Measurements from ENCODE around the gene SLC6A2. TPM values are rescaled to one million over a fixed set of nuclear protein-coding genes. Genes with fewer than 3 reads are reported as not detected.

Gene SLC6A2
- total and polyA plus RNA-seq, 2 experiments from 2014 or later, result 1.3 to 3.4 TPM

DNA sequence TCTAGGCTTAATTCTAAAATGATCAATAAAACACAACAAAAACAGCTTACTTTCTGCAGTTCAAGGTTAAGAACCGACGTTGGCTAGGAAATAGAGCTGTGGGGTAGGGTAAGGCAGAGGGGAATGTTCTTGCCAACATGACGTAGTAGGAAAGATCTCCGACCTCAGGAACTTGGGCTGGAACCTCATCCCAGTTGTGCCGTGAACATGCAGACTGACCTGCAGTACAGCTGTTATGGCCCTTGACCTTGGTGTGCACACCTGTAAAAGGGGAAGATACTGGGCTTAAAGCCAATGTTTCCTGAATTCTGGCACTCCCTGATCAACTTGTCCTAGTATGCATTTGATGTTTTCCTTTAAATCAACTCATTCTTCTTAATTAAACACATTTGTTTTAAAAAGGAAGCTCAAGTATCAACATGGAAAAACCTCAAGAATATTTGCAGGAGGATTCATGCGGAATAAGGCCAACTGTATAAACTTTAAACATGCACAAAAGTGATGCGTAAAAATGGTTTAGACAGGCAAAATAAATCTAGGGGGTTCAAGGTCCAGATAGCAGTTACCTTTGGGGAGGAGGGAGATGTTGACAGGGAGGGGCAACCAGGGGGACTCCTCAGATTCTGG lies 14.2 kb upstream of the SLC6A2 start:
- TF ChIP-seq, protein P1, sequence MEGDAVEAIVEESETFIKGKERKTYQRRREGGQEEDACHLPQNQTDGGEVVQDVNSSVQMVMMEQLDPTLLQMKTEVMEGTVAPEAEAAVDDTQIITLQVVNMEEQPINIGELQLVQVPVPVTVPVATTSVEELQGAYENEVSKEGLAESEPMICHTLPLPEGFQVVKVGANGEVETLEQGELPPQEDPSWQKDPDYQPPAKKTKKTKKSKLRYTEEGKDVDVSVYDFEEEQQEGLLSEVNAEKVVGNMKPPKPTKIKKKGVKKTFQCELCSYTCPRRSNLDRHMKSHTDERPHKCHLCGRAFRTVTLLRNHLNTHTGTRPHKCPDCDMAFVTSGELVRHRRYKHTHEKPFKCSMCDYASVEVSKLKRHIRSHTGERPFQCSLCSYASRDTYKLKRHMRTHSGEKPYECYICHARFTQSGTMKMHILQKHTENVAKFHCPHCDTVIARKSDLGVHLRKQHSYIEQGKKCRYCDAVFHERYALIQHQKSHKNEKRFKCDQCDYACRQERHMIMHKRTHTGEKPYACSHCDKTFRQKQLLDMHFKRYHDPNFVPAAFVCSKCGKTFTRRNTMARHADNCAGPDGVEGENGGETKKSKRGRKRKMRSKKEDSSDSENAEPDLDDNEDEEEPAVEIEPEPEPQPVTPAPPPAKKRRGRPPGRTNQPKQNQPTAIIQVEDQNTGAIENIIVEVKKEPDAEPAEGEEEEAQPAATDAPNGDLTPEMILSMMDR (IDR thresholded peaks at IDR 0.05; ENCODE audit: low read depth, low read length), result no peak
- no peak overlapping the region for H3K4me3 ChIP-seq
- no peaks in the 10 kb centered on the region for H3K9me3 ChIP-seq (ENCODE audit: low read depth)
- no peak for DNase-seq (ENCODE audit: low read depth in 1 of 2, low spot score in 1 of 2)
- H3K27ac ChIP-seq, result no peak overlapping the region
- H3K36me3 ChIP-seq, result no peaks in the 10 kb centered on the region
- peaks cover 44% of the 10 kb centered on the region for H3K27me3 ChIP-seq
- peaks cover 5% of the 10 kb centered on the region for H3K4me1 ChIP-seq (ENCODE audit: low read depth)

DNA sequence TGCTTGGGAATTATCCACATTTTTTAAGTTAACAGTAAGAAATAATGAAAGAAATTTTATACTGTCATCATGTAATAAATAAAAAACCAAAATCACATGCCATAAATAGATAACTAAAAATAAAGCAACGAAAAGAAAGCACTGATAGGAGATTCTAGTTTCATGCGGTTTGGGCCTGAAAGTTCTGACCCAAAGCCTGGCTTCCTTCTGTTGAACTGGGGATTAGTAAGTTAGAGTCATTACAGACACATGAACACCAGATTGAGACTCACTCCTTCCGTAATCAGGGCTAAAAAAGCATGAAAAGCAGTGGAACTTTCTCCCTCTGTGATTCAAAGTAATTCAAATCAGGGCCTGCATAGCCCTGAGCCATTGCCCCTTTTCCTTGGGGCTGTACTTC lies 13.2 kb upstream of the SLC6A2 start:
- DNase-seq (ENCODE audit: low read depth in 1 of 2, low spot score in 1 of 2), result no peak

DNA sequence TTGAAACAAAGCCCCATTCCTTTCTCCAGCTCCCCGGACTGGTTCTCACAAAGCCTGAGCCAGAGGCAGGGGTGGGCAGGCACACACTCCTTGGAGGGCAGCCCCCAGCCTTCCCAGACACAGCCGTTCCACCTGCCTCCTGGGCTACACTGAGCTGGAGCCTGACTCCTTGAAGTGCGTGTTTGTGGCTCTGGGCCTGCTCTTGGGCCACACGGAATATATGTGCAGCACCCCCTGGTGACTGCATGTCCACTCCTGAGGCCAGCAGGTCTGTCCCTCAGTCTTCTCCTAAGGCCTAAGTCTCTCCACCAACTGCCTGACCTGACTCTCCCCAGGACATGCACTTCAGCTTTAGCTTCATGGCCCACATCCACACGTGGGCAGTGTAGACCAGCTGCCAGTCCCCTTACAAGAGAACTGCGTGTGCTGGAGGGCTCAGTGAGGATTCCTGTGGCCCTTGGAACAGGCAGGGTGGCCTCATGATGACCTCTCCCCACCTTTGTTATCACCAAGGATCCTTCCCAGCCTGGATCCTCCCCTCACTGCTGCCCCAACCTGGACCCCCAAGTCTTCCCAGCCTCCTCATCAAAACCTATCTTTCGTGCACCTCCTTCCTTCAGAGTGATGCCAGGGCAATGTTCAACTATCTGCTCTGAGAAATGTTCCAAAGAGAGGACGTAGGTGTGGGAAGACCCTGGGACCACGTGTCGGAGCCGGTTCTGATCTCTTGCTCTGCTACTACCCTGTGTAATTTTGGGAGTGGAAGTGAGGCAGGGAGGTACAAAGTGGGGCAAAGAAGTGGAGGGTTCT lies 12.4 kb upstream of the SLC6A2 start:
- H3K4me3 ChIP-seq, result no peak overlapping the region
- H3K9me3 ChIP-seq (ENCODE audit: low read depth), result no peaks in the 10 kb centered on the region
- peaks cover 58% of the 10 kb centered on the region for H3K27me3 ChIP-seq
- H3K27ac ChIP-seq, result no peak overlapping the region
- TF ChIP-seq, protein P1 (IDR thresholded peaks at IDR 0.05; ENCODE audit: low read depth, low read length), result no peak
- no peaks in the 10 kb centered on the region for H3K4me1 ChIP-seq (ENCODE audit: low read depth)
- DNase-seq (ENCODE audit: low read depth in 1 of 2, low spot score in 1 of 2), result peak; percentile 15 to 38
- no peaks in the 10 kb centered on the region for H3K36me3 ChIP-seq

More for the DNA sequence above, 13.2 kb upstream of the SLC6A2 start:
- Histone ChIP-seq H3K27ac (no peak overlapping the region), H3K4me1 (ENCODE audit: low read depth) (peaks cover under 1% of the 10 kb centered on the region), H3K9me3 (ENCODE audit: low read depth) (no peaks in the 10 kb centered on the region), H3K27me3 (peaks cover 51% of the 10 kb centered on the region), H3K36me3 (no peaks in the 10 kb centered on the region), H3K4me3 (no peak overlapping the region)
- TF ChIP-seq, protein P1 (IDR thresholded peaks at IDR 0.05; ENCODE audit: low read depth, low read length), result no peak

DNA sequence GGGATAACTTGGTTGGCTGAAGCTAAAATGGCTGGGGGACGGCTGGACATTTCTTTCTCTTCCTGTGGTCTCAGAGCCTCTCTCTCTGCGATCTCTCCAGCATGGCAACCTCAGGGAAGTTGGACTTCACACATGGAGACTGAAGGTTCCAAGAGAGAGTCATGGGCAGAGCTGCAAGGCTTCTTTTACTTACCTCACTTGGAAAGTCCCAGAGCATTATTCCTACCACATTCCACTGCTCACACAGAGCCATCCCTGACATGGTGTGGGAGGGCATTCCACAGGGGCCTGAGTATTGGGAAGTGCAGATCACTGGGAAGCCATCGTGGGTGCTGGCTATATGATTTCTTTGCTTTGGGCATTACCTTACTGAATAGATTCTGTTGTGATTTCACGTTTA lies 9.8 kb upstream of the SLC6A2 start:
- Histone ChIP-seq H3K36me3 (no peaks in the 10 kb centered on the region), H3K27me3 (peaks cover 61% of the 10 kb centered on the region), H3K9me3 (ENCODE audit: low read depth) (no peaks in the 10 kb centered on the region), H3K4me1 (ENCODE audit: low read depth) (no peaks in the 10 kb centered on the region), H3K27ac (no peak overlapping the region), H3K4me3 (no peak overlapping the region)
- TF ChIP-seq, protein P1 (IDR thresholded peaks at IDR 0.05; ENCODE audit: low read depth, low read length), result no peak
- no peak for DNase-seq (ENCODE audit: low read depth in 1 of 2, low spot score in 1 of 2)

DNA sequence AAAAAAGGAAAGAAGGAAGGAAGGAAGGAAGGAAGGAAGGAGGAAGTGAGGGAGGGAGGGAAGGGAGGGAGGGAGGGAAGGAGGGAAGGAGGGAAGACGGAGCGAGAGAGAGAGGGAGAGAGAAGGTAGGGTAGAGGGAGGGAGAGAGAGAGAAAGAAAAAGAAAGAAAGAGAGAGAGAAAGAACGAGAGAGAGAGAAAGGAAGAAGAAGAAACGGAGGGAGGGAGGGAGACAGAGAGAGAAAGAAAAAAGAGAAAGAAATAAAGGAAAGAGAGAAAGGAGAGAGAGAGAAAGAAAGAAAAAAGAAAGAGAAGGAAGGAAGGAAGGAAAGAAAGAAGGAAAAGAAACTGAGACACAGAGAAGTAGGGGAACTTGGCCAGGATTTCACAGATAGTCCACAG lies 8.4 kb upstream of the SLC6A2 start:
- Histone ChIP-seq H3K4me3 (no peak overlapping the region), H3K27ac (no peak overlapping the region), H3K36me3 (no peaks in the 10 kb centered on the region), H3K27me3 (peaks cover 71% of the 10 kb centered on the region), H3K9me3 (ENCODE audit: low read depth) (no peaks in the 10 kb centered on the region), H3K4me1 (ENCODE audit: low read depth) (no peaks in the 10 kb centered on the region)
- DNase-seq (ENCODE audit: low read depth in 1 of 2, low spot score in 1 of 2), result no peak
- TF ChIP-seq, protein P1 (IDR thresholded peaks at IDR 0.05; ENCODE audit: low read depth, low read length), result no peak

All from cardiac muscle cell (in vitro differentiated cells and primary cell).